OCI-LY3 (cell line): ENCODE results near the gene CXCR1.

Experiments
- EZH2phosphoT487 ChIP-seq: fragments of 200-600 bp; shearing (Covaris generic); IDR thresholded peaks from 2 replicates; pipeline ENCODE4 v1.6.1; 2018; ENCODE audit warnings: antibody characterized with exemption, mixed run types, low read depth
- TF ChIP-seq, protein P1 (sequence below): fragments of 200-600, 300-600 bp; sonication (generic); IDR thresholded peaks from 2 replicates; pipeline ENCODE4 v1.5.1; 2014; ENCODE audit warnings: antibody characterized with exemption, low read length, low read depth

DNA sequence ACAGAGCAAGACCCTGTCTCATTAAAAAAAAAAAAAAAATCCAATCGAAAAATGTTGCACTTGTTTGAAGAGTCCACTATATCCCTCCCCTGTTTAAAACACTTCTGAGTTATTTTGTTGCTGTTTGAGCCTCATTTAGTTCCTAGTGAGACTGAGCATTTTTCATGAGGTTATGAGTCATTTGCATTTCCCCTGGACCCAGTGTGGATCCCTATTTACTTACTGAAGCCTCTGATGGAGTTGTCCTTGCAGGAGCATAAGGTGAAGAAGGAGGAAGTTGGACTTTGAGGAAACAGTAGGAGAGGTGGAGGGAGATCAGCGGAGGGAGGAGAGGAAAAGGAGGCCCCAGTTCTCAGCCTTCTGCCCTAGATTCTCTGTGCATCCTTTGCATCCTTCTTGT is 5.1 kb downstream of the CXCR1 start:
- TF ChIP-seq, protein P1, sequence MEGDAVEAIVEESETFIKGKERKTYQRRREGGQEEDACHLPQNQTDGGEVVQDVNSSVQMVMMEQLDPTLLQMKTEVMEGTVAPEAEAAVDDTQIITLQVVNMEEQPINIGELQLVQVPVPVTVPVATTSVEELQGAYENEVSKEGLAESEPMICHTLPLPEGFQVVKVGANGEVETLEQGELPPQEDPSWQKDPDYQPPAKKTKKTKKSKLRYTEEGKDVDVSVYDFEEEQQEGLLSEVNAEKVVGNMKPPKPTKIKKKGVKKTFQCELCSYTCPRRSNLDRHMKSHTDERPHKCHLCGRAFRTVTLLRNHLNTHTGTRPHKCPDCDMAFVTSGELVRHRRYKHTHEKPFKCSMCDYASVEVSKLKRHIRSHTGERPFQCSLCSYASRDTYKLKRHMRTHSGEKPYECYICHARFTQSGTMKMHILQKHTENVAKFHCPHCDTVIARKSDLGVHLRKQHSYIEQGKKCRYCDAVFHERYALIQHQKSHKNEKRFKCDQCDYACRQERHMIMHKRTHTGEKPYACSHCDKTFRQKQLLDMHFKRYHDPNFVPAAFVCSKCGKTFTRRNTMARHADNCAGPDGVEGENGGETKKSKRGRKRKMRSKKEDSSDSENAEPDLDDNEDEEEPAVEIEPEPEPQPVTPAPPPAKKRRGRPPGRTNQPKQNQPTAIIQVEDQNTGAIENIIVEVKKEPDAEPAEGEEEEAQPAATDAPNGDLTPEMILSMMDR: no peak
- TF ChIP-seq EZH2phosphoT487: no peak
